ENCODE data around the gene PET100.

DNA sequence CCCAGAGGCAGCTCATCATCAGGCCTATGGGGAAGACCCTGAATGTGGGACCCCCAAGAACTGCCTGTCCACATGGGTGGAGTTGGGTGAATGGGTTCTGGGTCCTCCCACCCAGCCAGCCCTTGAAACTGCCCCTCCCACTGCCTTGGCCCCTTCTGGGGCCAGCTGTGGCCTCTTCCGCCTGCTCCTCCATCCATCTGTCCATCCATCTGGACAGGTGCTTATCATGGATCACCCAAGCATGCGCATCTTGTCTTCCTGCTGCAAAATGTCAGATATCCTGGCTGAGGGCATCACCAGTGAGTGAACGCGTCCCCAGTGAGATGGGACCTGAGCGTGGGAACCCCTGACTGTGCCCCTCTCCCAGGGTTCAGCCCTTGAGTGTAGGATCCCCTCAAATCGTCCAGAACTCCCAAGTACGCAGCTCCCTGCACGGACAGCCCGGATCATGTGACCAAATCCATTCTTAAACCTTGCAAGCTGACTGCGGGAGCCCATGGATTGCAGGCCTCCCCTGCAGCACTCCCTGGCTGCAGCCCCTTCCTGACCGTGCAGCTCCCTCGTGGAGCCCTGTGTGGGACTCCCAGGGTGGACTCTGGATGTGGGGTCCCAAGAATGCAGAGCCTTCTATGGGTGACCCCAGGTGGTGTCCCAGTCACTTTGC is 9.3 kb downstream of the PET100 start:
- TF ChIP-seq YY1 (IDR thresholded peaks at IDR 0.05; ENCODE audit: extremely low read depth, insufficient replicate concordance, low read depth, low read length) (no peak), POLR2A (IDR thresholded peaks at IDR 0.05; ENCODE audit: borderline replicate concordance, extremely low read depth, insufficient read depth, insufficient read length) (no peak), POLR2AphosphoS5 (IDR thresholded peaks at IDR 0.05; ENCODE audit: low read depth, low read length) (no peak), JUND (IDR thresholded peaks at IDR 0.05) (no peak), EZH2 (IDR thresholded peaks at IDR 0.05) (no peak)
- TF ChIP-seq, protein P1, sequence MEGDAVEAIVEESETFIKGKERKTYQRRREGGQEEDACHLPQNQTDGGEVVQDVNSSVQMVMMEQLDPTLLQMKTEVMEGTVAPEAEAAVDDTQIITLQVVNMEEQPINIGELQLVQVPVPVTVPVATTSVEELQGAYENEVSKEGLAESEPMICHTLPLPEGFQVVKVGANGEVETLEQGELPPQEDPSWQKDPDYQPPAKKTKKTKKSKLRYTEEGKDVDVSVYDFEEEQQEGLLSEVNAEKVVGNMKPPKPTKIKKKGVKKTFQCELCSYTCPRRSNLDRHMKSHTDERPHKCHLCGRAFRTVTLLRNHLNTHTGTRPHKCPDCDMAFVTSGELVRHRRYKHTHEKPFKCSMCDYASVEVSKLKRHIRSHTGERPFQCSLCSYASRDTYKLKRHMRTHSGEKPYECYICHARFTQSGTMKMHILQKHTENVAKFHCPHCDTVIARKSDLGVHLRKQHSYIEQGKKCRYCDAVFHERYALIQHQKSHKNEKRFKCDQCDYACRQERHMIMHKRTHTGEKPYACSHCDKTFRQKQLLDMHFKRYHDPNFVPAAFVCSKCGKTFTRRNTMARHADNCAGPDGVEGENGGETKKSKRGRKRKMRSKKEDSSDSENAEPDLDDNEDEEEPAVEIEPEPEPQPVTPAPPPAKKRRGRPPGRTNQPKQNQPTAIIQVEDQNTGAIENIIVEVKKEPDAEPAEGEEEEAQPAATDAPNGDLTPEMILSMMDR (IDR thresholded peaks at IDR 0.05 in 2 of 3, conservative IDR thresholded peaks at IDR 0.05 in 1 of 3; ENCODE audit: borderline replicate concordance in 1 of 3, insufficient read depth in 1 of 3, low read depth in 2 of 3, low read length in 2 of 3) = no peak
